ENCODE results near the gene GALNT9. TPM values are rescaled to one million over a fixed set of nuclear protein-coding genes. Genes with fewer than 3 reads are reported as not detected.

Gene GALNT9
- total RNA-seq, 1 experiment from 2014 or later, result 2.6 TPM

GRCh38 chr12:132224484-132224883 lies 104.9 kb downstream of the GALNT9 start:
- Histone ChIP-seq H4K20me1 (ENCODE audit: insufficient read depth) (no peaks in the 10 kb centered on the region), H3K79me2 (ENCODE audit: insufficient read depth, low read length) (no peaks in the 10 kb centered on the region), H3K9me3 (ENCODE audit: control insufficient read depth in 1 of 2, insufficient read depth in 1 of 2, low read depth in 1 of 2, low read length in 2 of 2) (peaks cover 0 to 9% of the 10 kb centered on the region in 2 experiments; a peak in 2 of 4 replicates), H3K4me2 (ENCODE audit: low read length) (no peak overlapping the region), H3K4me3 (replicated peaks in 1 of 2; ENCODE audit: low read depth in 1 of 2, low read length in 2 of 2) (no peak overlapping the region), H3K27me3 (ENCODE audit: insufficient read depth, low read length) (peaks cover 8% of the 10 kb centered on the region; the same call in 1 of the 2 replicates), H2AFZ (ENCODE audit: low read depth, low read length, poor library complexity, severe bottlenecking) (no peak overlapping the region), H3K27ac (ENCODE audit: low read depth, low read length) (no peak overlapping the region), H3K36me3 (ENCODE audit: control insufficient read depth in 1 of 2, insufficient read depth in 2 of 2, low read length in 2 of 2) (no peaks in the 10 kb centered on the region), H3K9ac (ENCODE audit: low read length) (no peak overlapping the region), H3K4me1 (ENCODE audit: control insufficient read depth in 1 of 2, insufficient read depth in 2 of 2, low read length in 2 of 2) (peaks cover 9 to 32% of the 10 kb centered on the region in 2 experiments; a peak in 3 of 4 replicates), H3K9me2 (ENCODE audit: insufficient read depth) (no peaks in the 10 kb centered on the region)
- intact Hi-C loops (cut with micrococcal nuclease), result no loop called here
- no TSS peak for BruUV-seq (replicated peaks)
- TF ChIP-seq FOSL1 (IDR thresholded peaks at IDR 0.05; ENCODE audit: low read depth), result no peak
- no peak for TF ChIP-seq POLR2A (IDR thresholded peaks at IDR 0.05; ENCODE audit: borderline replicate concordance, extremely low read depth, insufficient read depth, insufficient read length)
- no peak for TF ChIP-seq EZH2phosphoT487 (IDR thresholded peaks at IDR 0.05; ENCODE audit: borderline replicate concordance)
- no peak for TF ChIP-seq RAD21 (IDR thresholded peaks at IDR 0.05; ENCODE audit: low read depth)
- no peak for TF ChIP-seq ELF1 (IDR thresholded peaks at IDR 0.05; ENCODE audit: borderline replicate concordance, low read depth)
- TF ChIP-seq REST (IDR thresholded peaks at IDR 0.05; ENCODE audit: low read depth), result no peak
- no peak for TF ChIP-seq TCF7L2 (IDR thresholded peaks at IDR 0.05; ENCODE audit: borderline replicate concordance, extremely low read depth, insufficient read depth, insufficient read length)
- POLR2A ChIA-PET, result no interaction called here
- DNase-seq (ENCODE audit: low read depth, low spot score) (no peak), ATAC-seq (no peak)
- RAD21 ChIA-PET (ENCODE audit: low non-redundant PET in 1 of 2, low total read pairs in 2 of 2, uncharacterized antibody in 2 of 2, unreplicated experiment in 2 of 2), result no interaction called here
- CTCF ChIA-PET, result no interaction called here

All from HCT116 (cell line).